B cell (primary cell): ENCODE results near the gene DPM2.

Experiments
- EZH2 ChIP-seq: IDR thresholded peaks from 2 replicates; pipeline ENCODE4 v1.6.1; 2012; ENCODE audit warnings: borderline replicate concordance, low read depth, mild to moderate bottlenecking, moderate library complexity, low read length; ENCODE audit not compliant: insufficient read depth, poor library complexity, severe bottlenecking
- TF ChIP-seq, protein P1 (sequence below): fragments of 200-600 bp; IDR thresholded peaks from one replicate; pipeline ENCODE4 v1.8.0; 2022; ENCODE audit warnings: antibody characterized with exemption, mild to moderate bottlenecking

GRCh38 chr9:127983847-127984289, 46.2 kb upstream of the DPM2 start:
- TF ChIP-seq EZH2 = no peak
- TF ChIP-seq, protein P1, sequence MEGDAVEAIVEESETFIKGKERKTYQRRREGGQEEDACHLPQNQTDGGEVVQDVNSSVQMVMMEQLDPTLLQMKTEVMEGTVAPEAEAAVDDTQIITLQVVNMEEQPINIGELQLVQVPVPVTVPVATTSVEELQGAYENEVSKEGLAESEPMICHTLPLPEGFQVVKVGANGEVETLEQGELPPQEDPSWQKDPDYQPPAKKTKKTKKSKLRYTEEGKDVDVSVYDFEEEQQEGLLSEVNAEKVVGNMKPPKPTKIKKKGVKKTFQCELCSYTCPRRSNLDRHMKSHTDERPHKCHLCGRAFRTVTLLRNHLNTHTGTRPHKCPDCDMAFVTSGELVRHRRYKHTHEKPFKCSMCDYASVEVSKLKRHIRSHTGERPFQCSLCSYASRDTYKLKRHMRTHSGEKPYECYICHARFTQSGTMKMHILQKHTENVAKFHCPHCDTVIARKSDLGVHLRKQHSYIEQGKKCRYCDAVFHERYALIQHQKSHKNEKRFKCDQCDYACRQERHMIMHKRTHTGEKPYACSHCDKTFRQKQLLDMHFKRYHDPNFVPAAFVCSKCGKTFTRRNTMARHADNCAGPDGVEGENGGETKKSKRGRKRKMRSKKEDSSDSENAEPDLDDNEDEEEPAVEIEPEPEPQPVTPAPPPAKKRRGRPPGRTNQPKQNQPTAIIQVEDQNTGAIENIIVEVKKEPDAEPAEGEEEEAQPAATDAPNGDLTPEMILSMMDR = no peak
